Nephron progenitor cell (in vitro differentiated cells): Measurements from ENCODE around the gene TRIM15.
A peak's percentile ranks its signal among the peaks of the same experiment; 100 is the strongest.
"Not testable (repeated sequence)": the region's sequence is repeated elsewhere in the genome, so short reads cannot be mapped to it uniquely, and the experiment has no call there.

ENCODE experiments used
- DNase-seq: peaks from one replicate; pipeline ENCODE4 v3.0.0; 2021
- H3K27ac Mint-ChIP-seq: 2 replicates; pipeline ENCODE4 v1.8.0; 2021; ENCODE audit warnings: mild to moderate bottlenecking, moderate library complexity, mixed read lengths
- H3K27me3 Mint-ChIP-seq: 2 replicates; pipeline ENCODE4 v1.8.0; 2021; ENCODE audit warnings: mild to moderate bottlenecking, low read depth, mixed read lengths; ENCODE audit not compliant: poor library complexity
- H3K36me3 Mint-ChIP-seq: 2 replicates; pipeline ENCODE4 v1.8.0; 2021; ENCODE audit warnings: low read depth, mixed read lengths
- H3K4me1 Mint-ChIP-seq: 2 replicates; pipeline ENCODE4 v1.8.0; 2021; ENCODE audit warnings: mixed read lengths
- H3K4me3 Mint-ChIP-seq: 2 replicates; pipeline ENCODE4 v1.8.0; 2021; ENCODE audit warnings: mild to moderate bottlenecking, moderate library complexity, mixed read lengths
- H3K9me3 Mint-ChIP-seq: 2 replicates; pipeline ENCODE4 v1.8.0; 2021; ENCODE audit warnings: mild to moderate bottlenecking, moderate library complexity, mixed read lengths
- CTCF ChIP-seq: fragments of 200-600 bp; sonication (generic); IDR thresholded peaks from 2 replicates; pipeline ENCODE4 v1.5.0; 2021; ENCODE audit warnings: antibody characterized with exemption

The TRIM15 gene

GRCh38 chr6:30216096-30216495 lies 52.8 kb downstream of the TRIM15 start:
- Mint-ChIP-seq H3K4me1 (peaks cover 34% of the 10 kb centered on the region), H3K27me3 (no peaks in the 10 kb centered on the region), H3K4me3 (no peak overlapping the region), H3K27ac (no peak overlapping the region), H3K9me3 (no peaks in the 10 kb centered on the region), H3K36me3 (no peaks in the 10 kb centered on the region)
- no peak for TF ChIP-seq CTCF
- DNase-seq: no peak

- H3K36me3 Mint-ChIP-seq: peaks cover 13% of the 10 kb centered on the region
- peaks cover 29% of the 10 kb centered on the region for H3K9me3 Mint-ChIP-seq
- H3K27me3 Mint-ChIP-seq: no peaks in the 10 kb centered on the region
- no peak overlapping the region for H3K4me3 Mint-ChIP-seq
- DNase-seq: peak; percentile 26
- TF ChIP-seq CTCF: peak; percentile 71
- no peak overlapping the region for H3K27ac Mint-ChIP-seq
- H3K4me1 Mint-ChIP-seq: peaks cover 15% of the 10 kb centered on the region
Measured at GRCh38 chr6:30219244-30219643, 55.9 kb downstream of the TRIM15 start.

GRCh38 chr6:30221395-30221794 lies 58.0 kb downstream of the TRIM15 start:
- not testable (repeated sequence) for H3K4me1 Mint-ChIP-seq, H3K27ac Mint-ChIP-seq, H3K27me3 Mint-ChIP-seq, DNase-seq, H3K4me3 Mint-ChIP-seq
- peaks cover 34% of the 10 kb centered on the region for H3K9me3 Mint-ChIP-seq
- peaks cover 13% of the 10 kb centered on the region for H3K36me3 Mint-ChIP-seq

GRCh38 chr6:30221956-30222355 lies 58.6 kb downstream of the TRIM15 start:
- not testable (repeated sequence) for H3K27me3 Mint-ChIP-seq
- Mint-ChIP-seq H3K36me3 (peaks cover 13% of the 10 kb centered on the region), H3K9me3 (peaks cover 34% of the 10 kb centered on the region)

More at GRCh38 chr6:30221956-30222355, 58.6 kb downstream of the TRIM15 start:
- not testable (repeated sequence) for H3K4me3 Mint-ChIP-seq, DNase-seq, H3K4me1 Mint-ChIP-seq, H3K27ac Mint-ChIP-seq
